Activated CD4-positive, CD25-positive, alpha-beta regulatory T cell treated with anti-CD3 and anti-CD28 coated beads, Interleukin-2, amount 50 U/mL, for 24 hours (primary cell): ENCODE measurements around the gene ELAPOR1.

ENCODE experiments used
- ATAC-seq, 2 donors: fragments of 150-1000 bp; cut with Tn5 transposase; one replicate each; pipeline ENCODE4 v1.10.0; 2021; ENCODE audit warnings: mild to moderate bottlenecking in 1 of 2, moderate library complexity in 1 of 2

ELAPOR1 gene, protein sequence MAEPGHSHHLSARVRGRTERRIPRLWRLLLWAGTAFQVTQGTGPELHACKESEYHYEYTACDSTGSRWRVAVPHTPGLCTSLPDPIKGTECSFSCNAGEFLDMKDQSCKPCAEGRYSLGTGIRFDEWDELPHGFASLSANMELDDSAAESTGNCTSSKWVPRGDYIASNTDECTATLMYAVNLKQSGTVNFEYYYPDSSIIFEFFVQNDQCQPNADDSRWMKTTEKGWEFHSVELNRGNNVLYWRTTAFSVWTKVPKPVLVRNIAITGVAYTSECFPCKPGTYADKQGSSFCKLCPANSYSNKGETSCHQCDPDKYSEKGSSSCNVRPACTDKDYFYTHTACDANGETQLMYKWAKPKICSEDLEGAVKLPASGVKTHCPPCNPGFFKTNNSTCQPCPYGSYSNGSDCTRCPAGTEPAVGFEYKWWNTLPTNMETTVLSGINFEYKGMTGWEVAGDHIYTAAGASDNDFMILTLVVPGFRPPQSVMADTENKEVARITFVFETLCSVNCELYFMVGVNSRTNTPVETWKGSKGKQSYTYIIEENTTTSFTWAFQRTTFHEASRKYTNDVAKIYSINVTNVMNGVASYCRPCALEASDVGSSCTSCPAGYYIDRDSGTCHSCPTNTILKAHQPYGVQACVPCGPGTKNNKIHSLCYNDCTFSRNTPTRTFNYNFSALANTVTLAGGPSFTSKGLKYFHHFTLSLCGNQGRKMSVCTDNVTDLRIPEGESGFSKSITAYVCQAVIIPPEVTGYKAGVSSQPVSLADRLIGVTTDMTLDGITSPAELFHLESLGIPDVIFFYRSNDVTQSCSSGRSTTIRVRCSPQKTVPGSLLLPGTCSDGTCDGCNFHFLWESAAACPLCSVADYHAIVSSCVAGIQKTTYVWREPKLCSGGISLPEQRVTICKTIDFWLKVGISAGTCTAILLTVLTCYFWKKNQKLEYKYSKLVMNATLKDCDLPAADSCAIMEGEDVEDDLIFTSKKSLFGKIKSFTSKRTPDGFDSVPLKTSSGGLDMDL

DNA sequence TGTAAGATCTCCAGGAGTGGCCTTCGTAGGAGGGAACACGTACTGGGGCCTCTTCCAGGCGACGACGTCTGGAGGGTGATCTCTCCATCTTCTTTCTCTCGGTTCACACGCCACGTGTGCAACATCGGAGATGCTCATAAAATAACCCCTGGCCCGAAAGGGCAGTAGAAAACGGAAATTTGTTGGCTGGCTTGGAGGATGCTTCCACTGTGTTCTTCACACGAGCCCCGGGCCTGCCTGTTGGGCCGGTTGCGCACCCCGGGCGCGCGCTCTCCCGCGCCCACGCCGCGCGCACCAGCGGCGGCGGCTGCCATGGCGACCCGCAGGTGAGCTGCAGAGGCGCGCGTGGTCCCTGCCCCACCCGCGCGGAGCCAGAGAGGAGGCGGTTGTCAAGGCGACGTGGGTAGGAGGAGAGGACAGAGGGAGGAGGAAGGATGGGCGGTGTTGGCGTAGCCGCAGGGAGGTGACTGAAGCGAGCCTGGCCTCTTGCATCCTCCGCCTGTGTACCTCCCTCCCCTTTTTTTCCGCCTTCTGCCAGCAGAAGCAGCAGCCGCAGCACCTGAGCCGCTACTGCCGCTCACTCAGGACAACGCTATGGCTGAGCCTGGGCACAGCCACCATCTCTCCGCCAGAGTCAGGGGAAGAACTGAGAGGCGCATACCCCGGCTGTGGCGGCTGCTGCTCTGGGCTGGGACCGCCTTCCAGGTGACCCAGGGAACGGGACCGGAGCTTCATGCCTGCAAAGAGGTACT lies at the start of gene ELAPOR1:
TSS of gene ELAPOR1 (plus strand) at position 526 of the 752 bp plus-strand sequence. CDS start at position 595, 69 bp downstream.
- ATAC-seq: peak; percentile 80 to 83

DNA sequence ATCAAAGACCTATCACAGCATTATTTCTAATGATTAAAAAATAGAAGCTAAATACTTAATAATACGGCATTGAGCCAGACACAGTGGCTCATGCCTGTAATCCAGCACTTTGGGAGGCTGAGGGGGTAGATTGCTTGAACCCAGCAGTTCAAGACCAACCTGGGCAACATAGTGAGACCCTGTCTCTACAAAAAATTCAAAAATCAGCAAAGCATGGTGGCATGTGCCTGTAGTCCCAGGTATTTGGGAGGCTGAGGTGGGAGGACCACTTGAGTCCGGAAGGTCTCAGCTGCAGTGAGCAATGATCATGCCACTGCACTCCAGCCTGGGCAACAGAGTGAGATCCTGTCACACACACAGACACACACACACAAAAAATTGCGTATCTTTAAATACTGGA lies 48.8 kb upstream of the ELAPOR1 start:
- no peak for ATAC-seq

- ATAC-seq: no peak
Measured at GRCh38 chr1:109067883-109068282, 46.0 kb upstream of the ELAPOR1 start.

- no peak for ATAC-seq
Measured at GRCh38 chr1:109069294-109069693, 44.6 kb upstream of the ELAPOR1 start.

DNA sequence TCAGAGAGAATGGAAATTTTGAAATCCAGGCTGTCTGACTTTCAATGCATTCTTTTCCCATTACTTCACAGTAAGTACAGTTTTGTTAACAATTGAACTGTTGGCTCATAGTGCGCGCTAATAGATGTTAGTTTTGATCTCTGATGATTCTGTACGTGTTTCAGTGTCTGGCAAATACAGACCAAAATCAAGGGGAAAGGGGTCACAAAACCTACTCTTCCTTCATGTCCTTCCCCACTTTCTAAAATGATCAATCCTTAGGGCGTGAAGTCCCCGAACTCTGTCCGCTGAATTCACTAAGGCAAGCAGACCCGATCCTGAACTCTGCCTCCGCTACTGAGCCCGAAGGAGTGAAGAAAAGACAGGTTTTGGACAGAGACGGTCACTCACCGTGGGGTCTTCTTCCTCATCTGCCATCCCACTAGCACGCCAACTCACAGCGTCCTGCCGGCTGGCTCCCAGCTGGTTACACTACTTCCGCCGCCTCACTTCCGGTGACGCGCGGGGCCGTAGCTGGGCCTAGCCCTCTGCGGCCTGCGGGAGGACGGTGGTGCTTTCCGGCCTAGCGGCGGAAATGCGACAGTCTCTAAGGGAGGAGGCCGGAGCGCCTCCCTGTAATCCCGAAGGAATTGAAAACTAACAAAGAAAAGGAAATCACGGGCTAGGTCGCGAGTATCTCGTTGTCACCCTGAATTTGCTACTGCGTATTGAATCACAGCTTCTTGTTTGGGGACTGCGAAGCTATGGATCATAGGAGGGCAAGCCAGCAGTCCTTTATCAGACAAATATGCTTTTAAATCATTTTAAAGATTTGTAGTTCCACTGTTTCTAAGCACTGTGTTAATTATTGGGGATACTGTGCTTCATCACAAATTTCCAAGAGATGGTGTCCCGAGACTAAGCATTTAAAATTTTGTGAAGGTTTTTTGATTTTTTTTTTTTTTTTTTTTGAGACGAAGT lies 38.1 kb upstream of the ELAPOR1 start, which contains the start of gene TAF13:
TSS of gene TAF13 (minus strand) at position 473 of the 960 bp plus-strand sequence. CDS start at position 417, 56 bp downstream.
- ATAC-seq: peak; percentile 100

GRCh38 chr1:109078317-109078716 lies 35.6 kb upstream of the ELAPOR1 start:
- ATAC-seq: no peak

GRCh38 chr1:109079240-109079622 lies 34.7 kb upstream of the ELAPOR1 start:
- ATAC-seq: no peak

- ATAC-seq: no peak
Measured at GRCh38 chr1:109080441-109081082, 33.4 kb upstream of the ELAPOR1 start.

- no peak for ATAC-seq
Measured at GRCh38 chr1:109083501-109083900, 30.4 kb upstream of the ELAPOR1 start.

- ATAC-seq: no peak
Measured at GRCh38 chr1:109083923-109084322, 30.0 kb upstream of the ELAPOR1 start.

DNA sequence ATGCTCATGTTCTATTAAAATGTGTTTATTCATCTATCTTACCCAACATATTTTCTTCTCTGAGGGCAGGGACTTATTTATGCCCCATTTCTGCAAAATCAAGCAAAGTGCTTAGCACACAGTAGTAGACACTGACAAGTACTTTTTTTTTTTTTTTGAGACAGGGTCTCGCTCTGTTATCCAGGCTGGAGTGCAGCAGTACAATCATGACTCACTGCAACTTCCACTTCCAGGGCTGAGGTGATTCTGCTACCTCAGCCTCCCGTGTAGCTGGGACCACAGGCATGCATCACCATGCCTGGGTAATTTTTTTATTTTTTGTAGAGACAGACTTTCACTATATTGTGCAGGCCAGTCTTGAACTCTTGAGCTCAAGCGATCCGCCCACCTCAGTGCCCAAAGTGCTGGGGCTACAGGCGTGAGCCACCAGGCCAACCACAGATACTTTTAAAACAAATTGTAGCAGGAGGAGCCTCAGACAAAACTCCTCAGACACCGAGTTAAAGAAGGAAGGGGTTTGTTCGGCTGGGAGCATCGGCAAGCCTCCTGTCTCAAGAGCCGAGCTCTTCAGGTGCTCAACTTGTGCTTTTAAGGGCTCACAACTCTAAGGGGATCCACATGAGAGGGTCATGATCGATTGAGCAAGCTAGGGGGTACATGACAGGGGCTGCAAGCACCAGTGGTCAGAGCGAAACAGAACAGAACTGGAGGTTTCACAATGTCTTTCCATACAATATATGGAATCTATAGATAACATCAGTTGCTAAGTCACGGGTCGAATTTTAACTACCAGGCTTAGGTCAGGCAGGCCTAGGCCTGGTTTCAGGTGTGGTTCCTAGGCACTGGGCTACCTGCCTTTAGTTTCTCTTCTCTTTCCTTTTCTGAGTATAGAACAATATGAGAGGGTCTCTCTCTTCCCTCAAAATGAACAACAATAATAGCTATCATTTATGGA lies 29.1 kb upstream of the ELAPOR1 start:
- ATAC-seq: no peak

DNA sequence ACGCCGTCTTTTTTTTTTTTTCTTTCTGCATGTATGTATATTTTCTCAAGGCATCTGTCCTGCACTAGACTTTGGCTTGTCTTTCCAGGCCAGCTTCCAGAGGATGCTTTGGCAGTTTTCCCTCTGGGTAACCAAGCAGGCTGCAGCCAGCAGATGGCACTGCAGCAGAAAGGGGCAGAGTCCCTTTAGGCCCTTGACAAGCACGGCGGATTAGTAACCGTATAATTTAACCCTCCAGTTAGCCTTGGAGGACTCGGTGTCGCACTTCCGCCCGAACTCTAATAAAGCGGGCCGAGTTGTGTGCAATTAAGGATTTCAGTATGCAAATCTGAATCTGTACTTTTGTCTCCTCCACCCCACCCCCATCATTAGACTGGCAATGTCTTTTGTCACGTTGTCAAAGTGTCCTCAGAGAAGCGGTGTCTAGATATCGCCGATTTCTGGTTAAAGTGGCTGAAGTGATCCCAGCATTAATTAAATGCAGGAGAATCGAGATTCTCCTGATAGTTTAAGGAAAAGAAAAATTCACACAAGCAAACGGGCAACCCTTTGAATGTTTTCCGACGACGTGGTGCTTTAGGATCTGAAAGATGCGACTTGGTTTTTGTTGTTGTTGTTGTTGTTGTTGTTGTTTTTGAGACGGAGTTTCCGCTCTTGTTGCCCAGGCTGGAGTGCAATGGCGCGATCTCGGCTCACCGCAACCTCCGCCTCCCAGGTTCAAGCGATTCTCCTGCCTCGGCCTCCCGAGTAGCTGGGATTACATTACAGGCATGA lies 24.5 kb upstream of the ELAPOR1 start:
- no peak for ATAC-seq

DNA sequence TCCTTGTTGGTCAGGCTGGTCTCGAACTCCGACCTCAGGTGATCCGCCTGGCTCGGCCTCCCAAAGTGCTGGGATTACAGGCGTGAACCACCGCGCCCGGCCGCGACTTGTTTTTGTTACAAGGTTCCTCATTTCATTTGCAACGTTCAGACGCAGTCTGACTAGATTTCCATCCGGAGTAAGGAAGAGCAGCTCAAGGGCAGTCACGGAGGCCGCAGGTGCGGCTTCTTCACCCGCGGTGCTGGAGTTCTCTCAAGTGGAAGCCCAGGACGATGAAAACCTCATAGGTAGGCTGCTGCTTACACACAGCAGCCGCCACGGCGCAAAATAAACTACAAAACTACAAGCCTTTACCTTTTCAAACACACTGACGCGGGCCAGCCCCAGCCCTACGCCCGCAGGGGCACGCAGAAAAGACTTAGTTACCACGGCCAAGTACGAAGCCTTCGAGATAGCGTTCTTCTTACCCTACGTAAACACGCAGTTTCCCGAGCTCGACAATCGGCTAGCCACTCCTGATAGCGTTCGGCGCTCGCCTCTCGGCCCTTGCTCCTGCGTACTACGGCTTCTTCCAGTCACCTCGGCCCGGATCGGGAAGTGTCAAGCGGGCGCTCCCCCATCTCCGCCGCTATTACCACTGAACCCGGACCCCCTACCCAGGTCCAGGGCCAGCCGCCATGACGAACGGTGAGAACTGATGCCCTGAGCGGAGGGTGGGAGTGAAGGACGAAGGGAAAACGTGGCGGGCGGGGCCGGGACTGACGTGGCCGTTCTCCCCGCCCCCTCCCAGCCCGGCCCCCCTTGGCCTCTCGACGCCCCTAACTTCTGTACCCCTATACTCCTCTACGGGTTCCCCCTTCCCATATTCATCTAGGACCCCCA lies 23.5 kb upstream of the ELAPOR1 start, which contains the start of gene TMEM167B:
TSS of gene TMEM167B (plus strand) at position 569 of the 882 bp plus-strand sequence. CDS start at position 678, 109 bp downstream.
- peak; percentile 92 to 94 for ATAC-seq

DNA sequence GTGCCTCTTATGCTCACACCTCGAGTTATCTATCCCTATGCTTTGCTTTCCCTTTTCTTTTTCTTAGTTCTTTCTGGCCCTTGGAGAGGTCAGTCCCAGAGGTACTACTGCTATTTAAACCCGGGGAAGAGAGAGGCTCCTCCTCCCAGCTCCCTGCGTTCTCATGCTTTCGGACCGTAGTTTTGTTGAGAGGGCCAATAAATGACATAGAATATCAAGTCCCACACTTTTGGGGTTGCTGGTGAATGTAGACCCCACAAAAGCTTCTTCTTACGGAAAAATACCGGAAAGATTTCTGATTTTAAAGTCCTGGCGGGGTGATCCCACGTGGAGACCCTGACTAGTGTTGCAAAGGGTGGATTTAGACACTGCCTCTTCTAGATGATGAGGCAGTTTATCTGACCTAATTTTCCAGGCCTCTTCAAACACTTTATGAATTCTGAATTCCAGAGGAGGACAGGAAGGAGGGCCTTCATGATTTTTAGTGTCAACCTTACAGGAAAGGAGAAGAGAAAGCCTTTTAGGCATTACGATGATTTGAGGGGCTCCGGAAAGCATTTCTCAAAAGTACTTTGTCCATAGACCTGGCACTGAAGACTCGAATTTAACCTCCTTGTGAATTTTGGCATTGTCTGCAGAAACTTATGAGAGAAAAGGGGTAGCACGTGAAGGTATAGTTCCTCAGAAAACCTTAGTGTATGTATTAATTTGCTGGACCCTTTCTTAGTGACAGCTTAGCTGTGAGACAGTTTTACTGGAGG lies 22.7 kb upstream of the ELAPOR1 start:
- ATAC-seq: peak; percentile 44 to 47

DNA sequence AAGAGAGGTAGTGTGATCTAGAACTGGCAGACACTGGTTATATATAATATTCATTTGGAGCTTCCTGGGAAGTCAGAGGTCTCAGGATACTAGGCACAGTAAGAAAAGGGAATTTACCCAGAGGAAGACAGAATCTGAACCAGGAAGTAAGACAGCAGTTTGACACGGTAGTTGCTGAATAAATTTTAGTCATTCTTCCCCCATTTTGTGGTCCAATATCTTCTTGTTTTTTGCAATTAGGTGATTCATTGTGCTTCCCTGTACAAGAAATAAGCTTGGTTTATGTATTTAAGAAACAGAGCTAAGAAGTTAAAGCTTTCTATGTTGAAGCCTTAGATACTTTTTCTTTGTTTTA lies 22.1 kb upstream of the ELAPOR1 start:
- peak; percentile 23 to 28 for ATAC-seq

- no peak for ATAC-seq
Measured at GRCh38 chr1:109094377-109094803, 19.5 kb upstream of the ELAPOR1 start.

DNA sequence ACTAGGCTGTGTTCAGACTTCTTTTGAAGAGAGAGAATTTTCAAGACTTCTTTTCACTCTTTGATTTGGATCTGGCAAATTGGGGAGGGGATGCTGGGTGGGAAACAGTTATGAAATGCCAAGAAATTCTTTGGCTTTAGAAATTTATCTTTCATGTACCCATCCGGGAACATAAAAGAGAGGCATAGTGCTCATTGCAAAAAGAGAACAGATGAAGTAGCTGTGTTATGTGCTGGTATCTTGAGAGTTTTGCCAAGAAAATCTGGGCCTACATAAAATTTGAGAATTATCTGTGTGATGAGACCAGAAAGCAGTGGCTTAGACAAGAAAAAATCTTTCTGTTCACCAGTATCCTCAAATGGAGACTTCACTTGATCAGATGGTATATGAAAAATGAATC lies 19.0 kb upstream of the ELAPOR1 start:
- no peak for ATAC-seq
